ENCODE results near the gene SETBP1. TPM values are rescaled to one million over a fixed set of nuclear protein-coding genes. Genes with fewer than 3 reads are reported as not detected.

The SETBP1 gene
- total and polyA plus RNA-seq, 3 donors from 2014 or later = 6.2 to 34.7 (median 33.1) TPM

DNA sequence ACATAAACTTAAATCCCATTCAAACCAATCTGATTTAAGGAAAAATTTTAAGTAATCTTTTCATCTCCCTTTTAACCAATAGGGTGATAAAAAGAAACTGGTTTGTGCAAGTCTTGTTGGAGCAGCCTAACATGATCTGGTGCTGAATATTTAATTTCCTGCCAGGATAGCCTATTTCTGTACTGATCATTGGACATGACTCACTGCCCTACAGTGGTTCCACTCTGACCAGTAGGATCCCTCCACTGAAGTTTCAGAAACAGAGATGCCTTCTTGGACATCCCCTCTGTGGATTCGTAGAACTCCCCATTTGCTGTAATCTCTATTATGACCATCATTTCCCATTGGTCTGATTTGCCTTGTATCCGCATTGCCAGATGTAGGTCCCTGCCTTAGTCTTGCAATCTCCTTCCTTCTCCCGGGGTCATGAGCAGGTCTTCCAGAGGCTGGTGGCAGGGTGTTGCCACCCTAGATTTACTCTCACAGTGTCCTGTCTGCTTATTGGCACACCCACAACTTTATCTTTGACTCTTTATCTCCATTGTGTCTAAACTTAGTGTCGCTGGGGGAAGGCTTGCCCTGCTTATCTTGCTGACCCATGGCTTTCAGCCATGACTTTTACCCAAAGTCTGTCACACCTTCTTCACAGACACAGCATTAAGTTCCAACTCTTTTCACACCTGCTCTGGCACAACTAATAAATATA is 12.3 kb upstream of the SETBP1 start:
- no peak for TF ChIP-seq POLR2A (IDR thresholded peaks at IDR 0.05)
- TF ChIP-seq, protein P1, sequence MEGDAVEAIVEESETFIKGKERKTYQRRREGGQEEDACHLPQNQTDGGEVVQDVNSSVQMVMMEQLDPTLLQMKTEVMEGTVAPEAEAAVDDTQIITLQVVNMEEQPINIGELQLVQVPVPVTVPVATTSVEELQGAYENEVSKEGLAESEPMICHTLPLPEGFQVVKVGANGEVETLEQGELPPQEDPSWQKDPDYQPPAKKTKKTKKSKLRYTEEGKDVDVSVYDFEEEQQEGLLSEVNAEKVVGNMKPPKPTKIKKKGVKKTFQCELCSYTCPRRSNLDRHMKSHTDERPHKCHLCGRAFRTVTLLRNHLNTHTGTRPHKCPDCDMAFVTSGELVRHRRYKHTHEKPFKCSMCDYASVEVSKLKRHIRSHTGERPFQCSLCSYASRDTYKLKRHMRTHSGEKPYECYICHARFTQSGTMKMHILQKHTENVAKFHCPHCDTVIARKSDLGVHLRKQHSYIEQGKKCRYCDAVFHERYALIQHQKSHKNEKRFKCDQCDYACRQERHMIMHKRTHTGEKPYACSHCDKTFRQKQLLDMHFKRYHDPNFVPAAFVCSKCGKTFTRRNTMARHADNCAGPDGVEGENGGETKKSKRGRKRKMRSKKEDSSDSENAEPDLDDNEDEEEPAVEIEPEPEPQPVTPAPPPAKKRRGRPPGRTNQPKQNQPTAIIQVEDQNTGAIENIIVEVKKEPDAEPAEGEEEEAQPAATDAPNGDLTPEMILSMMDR (IDR thresholded peaks at IDR 0.05) = no peak
- intact Hi-C loops (cut with DNase I; ENCODE audit: low total_unique reads) = no loop called here
- Histone ChIP-seq H3K27ac (no peak overlapping the region), H3K27me3 (no peaks in the 10 kb centered on the region), H3K4me3 (no peak overlapping the region), H3K4me1 (no peaks in the 10 kb centered on the region), H3K9me3 (no peaks in the 10 kb centered on the region), H3K36me3 (ENCODE audit: low read depth, missing control alignments) (no peaks in the 10 kb centered on the region)
- 83 to 90% methylated on average over 4 of the region's 4 CpGs for WGBS, 2 donors
- DNase-seq = no peak

DNA sequence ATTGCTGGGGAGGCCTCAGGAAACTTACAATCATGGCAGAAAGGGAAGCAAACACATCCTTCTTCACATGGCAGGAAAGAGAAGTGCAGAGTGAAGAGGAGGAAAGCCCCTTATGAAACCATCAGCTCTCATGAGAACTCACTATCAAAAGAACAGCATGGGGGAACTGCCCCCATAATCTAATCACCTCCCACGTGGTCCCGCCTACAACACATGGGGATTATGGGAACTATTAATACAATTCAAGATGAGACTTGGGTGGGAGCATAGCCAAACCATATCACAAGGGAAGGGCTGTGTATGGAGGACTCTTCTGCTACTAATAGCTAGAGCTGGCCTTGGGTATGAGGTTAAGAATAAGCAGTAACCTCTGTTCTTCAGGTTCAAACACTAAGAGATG is 8.8 kb upstream of the SETBP1 start:
- no peak overlapping the region for H3K27ac ChIP-seq
- no peak for DNase-seq
- H3K4me1 ChIP-seq = no peaks in the 10 kb centered on the region
- TF ChIP-seq, protein P1 (IDR thresholded peaks at IDR 0.05) = no peak
- TF ChIP-seq POLR2A (IDR thresholded peaks at IDR 0.05) = no peak
- H3K27me3 ChIP-seq = no peaks in the 10 kb centered on the region
- H3K36me3 ChIP-seq (ENCODE audit: low read depth, missing control alignments) = no peaks in the 10 kb centered on the region
- intact Hi-C loops (cut with DNase I; ENCODE audit: low total_unique reads) = no loop called here
- H3K4me3 ChIP-seq = no peak overlapping the region
- no peaks in the 10 kb centered on the region for H3K9me3 ChIP-seq
- 83 to 87% methylated on average over 1 to 2 of the region's 2 CpGs for WGBS, 2 donors

DNA sequence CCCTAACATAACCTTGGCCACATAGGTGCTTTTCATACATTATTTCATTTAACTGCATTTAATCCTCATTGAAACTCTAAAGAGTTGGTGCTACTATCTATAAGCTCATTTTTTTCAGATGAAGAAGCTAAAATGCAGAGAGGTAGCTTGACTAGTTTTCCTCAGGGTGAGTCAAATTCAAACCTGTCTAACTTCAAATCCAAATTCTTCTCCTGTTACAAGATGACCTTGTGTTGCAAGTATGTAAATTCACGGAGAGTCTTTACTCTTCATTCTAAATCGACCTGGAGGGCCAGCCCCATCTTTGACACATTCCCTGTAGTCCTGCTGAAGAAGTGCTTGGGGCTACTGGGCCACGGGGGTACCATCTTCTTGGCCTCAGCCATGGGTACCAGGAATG is 8.2 kb upstream of the SETBP1 start:
- H3K36me3 ChIP-seq (ENCODE audit: low read depth, missing control alignments) = no peaks in the 10 kb centered on the region
- TF ChIP-seq, protein P1 (IDR thresholded peaks at IDR 0.05) = no peak
- TF ChIP-seq POLR2A (IDR thresholded peaks at IDR 0.05) = no peak
- no peaks in the 10 kb centered on the region for H3K27me3 ChIP-seq
- H3K9me3 ChIP-seq = no peaks in the 10 kb centered on the region
- no peak overlapping the region for H3K27ac ChIP-seq
- no peaks in the 10 kb centered on the region for H3K4me1 ChIP-seq
- WGBS, 2 donors = 84 to 88% methylated on average over 3 of the region's 3 CpGs
- intact Hi-C loops (cut with DNase I; ENCODE audit: low total_unique reads) = no loop called here
- no peak overlapping the region for H3K4me3 ChIP-seq
- no peak for DNase-seq

DNA sequence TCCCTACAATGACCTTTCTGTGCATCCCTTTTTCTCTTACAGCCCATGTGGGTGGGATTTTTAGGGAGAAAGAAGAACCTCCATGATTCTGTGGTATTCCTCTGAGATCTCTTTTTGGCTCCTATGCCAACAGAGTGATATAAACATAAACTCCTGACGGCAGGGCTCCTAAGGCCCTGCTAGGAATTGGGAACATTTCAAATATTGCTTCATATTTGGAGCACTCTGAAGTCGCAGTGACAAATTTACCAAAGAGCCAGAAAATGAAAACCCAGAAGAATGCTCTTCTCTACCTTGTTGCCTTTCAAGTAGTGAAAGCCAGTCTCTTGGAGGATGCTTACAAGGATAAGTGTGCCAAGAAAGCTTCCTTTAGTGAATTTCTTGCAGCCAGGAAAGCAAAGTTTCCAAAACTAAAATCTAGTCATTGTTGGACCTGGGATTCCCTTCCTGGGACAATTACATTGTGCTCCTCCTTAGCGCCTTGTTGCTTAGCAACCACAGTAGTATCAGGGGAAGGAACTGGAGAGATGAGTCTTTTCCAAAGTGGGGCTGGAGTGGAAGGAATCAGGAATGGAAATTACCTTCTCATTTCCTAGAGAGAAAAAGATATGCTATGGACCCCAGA is 7.3 kb upstream of the SETBP1 start:
- Histone ChIP-seq H3K27ac (no peak overlapping the region), H3K36me3 (ENCODE audit: low read depth, missing control alignments) (no peaks in the 10 kb centered on the region), H3K4me3 (no peak overlapping the region), H3K9me3 (no peaks in the 10 kb centered on the region), H3K4me1 (no peaks in the 10 kb centered on the region), H3K27me3 (no peaks in the 10 kb centered on the region)
- 68 to 76% methylated on average over 3 of the region's 3 CpGs for WGBS, 2 donors
- DNase-seq = no peak
- no peak for TF ChIP-seq POLR2A (IDR thresholded peaks at IDR 0.05)
- TF ChIP-seq, protein P1 (IDR thresholded peaks at IDR 0.05) = no peak
- intact Hi-C loops (cut with DNase I; ENCODE audit: low total_unique reads) = no loop called here

DNA sequence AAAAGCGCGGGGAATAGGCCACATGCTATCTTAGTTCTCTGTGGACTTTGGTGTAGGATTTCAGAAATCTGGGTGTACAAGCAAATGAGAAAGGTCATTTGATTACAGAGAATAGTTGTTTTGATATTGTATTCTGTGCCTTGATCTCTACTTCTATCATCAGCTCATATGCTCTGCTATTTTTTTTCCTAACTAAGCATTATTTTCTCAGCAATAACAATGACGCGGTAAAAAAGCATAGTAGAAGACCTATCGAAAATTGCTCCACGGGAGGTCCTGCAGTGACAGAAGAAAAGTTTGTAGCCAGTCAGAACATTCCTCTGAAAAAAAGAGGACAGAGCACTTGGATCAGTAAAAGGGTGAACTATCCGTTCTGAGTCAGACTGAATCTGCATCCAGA is 2.8 kb upstream of the SETBP1 start:
- H3K27ac ChIP-seq = no peak overlapping the region
- WGBS, 2 donors = 66 to 75% methylated on average over 7 of the region's 7 CpGs
- intact Hi-C loops (cut with DNase I; ENCODE audit: low total_unique reads) = no loop called here
- H3K27me3 ChIP-seq = no peaks in the 10 kb centered on the region
- no peak overlapping the region for H3K4me3 ChIP-seq
- no peak for TF ChIP-seq POLR2A (IDR thresholded peaks at IDR 0.05)
- TF ChIP-seq, protein P1 (IDR thresholded peaks at IDR 0.05) = no peak
- peaks cover 9% of the 10 kb centered on the region for H3K4me1 ChIP-seq
- no peaks in the 10 kb centered on the region for H3K9me3 ChIP-seq
- H3K36me3 ChIP-seq (ENCODE audit: low read depth, missing control alignments) = no peaks in the 10 kb centered on the region
- no peak for DNase-seq
